BLaER1 treated with 17β-estradiol and CSF1 and Interleukin-3, amounts not matched to agents 10 nM and 100 nM (cell line): ENCODE measurements around the gene ARMC6.

Experiments
- H3K27ac ChIP-seq, 11 experiments: shearing (Covaris generic); formaldehyde crosslinking; 2 replicates each; pipeline ENCODE4 v1.8.1; 2022
- H3K27me3 ChIP-seq, 11 experiments: shearing (Covaris generic); formaldehyde crosslinking; 2 replicates each; pipeline ENCODE4 v1.8.1; 2022
- H3K36me3 ChIP-seq, 11 experiments: shearing (Covaris generic); formaldehyde crosslinking; 2 replicates each; pipeline ENCODE4 v1.8.1; 2022
- H3K4me1 ChIP-seq, 10 experiments: shearing (Covaris generic); formaldehyde crosslinking; 2 replicates each; pipeline ENCODE4 v1.8.1; 2022
- H3K4me2 ChIP-seq, 11 experiments: shearing (Covaris generic); formaldehyde crosslinking; 2 replicates each; pipeline ENCODE4 v1.8.1; 2022
- H3K4me3 ChIP-seq, 10 experiments: shearing (Covaris generic); formaldehyde crosslinking; 2 replicates each; pipeline ENCODE4 v1.8.1; 2022
- H3K9ac ChIP-seq, 11 experiments: shearing (Covaris generic); formaldehyde crosslinking; 2 replicates each; pipeline ENCODE4 v1.8.1; 2022
- H3K9me3 ChIP-seq, 11 experiments: shearing (Covaris generic); formaldehyde crosslinking; replicated peaks in 1 of 11; 2 replicates each; pipeline ENCODE4 v1.8.1; 2022
- H4K20me1 ChIP-seq, 11 experiments: shearing (Covaris generic); formaldehyde crosslinking; 2 replicates each; pipeline ENCODE4 v1.8.1; 2022
- Cebpa-rat ChIP-seq, 11 experiments: shearing (Covaris generic); IDR thresholded peaks; 2 replicates each; pipeline ENCODE4 v1.8.1; 2022

ARMC6 gene

DNA sequence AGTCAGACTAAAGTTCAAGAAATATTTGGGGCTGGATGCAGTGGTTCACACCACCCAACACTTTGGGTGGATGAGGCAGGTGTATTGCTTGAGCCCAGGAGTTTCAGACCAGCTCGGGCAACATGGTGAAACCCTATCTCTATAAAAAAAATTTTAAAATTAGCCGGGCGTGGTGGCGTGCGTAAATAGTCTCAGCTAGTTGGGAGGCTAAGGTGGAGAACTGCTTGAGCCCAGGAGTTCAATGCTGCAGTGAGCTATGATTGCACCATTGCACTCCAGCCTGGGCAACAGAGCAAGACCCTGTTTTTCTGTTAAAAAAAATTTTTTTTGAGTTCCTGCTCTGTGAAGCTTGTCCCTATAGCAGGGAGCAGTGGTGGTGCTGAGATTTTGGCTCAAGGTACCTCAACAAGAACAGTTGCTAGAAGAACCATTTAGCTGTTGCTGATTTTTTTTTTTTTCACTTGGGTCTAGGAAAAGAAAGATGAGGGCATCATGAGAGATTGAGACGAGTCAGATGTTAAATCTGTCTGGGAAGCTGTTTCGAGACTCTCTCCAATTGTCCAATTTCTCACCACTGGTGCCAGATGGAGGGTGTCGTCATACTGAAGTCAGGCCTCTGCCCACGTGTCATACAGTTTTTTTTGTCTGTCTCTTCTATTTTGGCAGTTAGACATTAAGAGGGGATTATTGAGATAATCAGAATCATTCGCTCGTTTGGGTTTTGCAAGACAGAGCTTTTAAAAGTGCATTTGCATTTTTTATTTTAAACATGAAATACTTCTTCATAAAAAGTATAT, 34.1 kb downstream of the ARMC6 start:
- H3K9me3 ChIP-seq: no peaks in the 10 kb centered on the region
- TF ChIP-seq Cebpa-rat (IDR thresholded peaks at IDR 0.05): no peak; a peak in 1 of 22 replicates
- H3K4me1 ChIP-seq: peaks cover 47 to 79% (median 69%) of the 10 kb centered on the region in 10 experiments
- H3K36me3 ChIP-seq: peaks cover 0 to 18% (median 6%) of the 10 kb centered on the region in 11 experiments; a peak in 9 of 22 replicates
- H3K27ac ChIP-seq: peak overlapping the region in 8 of 11 experiments; percentile 37 to 73 (median 56); a peak in 16 of 22 replicates
- H3K4me3 ChIP-seq: no peak overlapping the region
- H3K4me2 ChIP-seq: peak overlapping the region; percentile 51 to 99 (median 77)
- no peaks in the 10 kb centered on the region for H3K27me3 ChIP-seq
- peaks cover 0 to 6% (median 0%) of the 10 kb centered on the region in 11 experiments; a peak in 4 of 22 replicates for H4K20me1 ChIP-seq
- peak overlapping the region in 4 of 11 experiments; percentile 1 to 82 (median 50); a peak in 4 of 22 replicates for H3K9ac ChIP-seq

DNA sequence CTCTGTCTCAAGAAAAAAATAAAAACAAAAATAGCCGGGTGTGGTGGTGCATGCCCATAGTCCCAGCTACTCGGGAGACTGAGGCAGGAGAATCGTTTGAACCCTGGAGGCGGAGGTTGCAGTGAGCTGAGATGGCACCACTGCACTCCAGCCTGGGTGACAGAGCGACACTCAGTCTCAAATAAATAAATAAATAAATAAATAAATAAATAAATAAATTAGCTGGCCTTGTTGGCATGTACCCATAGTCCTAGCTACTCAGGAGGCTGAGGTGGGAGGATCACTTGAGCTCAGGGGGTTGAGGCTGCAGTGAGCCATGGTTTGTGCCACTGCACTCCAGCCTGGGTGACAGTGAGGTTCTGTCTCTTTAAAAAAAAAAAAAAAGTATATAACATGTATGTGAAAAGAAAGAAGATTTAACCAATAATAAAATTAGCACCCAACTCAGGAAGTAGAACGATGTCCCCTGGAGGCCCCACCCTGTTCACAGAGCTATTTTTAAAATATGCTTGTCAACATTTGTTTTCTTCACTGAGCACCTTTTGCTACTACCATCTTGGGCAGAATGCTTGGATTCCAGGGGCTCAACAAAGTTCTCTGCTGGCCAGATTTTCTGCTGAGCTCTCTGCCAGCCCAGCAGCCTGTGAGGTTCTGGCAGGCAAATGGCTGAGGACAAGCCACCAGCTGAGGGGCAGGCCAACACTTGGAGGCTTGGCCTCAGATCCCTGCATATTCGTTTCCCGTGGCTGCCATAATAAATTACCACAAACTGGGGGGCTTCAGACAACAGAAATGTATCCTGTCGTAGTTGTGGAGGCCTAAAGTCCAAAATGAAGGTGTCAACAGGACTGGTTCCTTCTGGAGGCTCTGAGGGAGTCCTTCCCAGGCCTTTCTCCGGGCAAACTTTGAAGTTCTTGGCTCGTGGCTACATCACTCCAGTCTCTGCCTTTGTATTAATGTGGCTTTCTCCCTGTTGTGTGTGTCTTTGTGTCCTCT, 35.6 kb downstream of the ARMC6 start:
- Histone ChIP-seq H3K27me3 (no peaks in the 10 kb centered on the region), H3K9ac (peak overlapping the region in 10 of 11 experiments; percentile 3 to 63 (median 44); a peak in 13 of 22 replicates), H3K36me3 (peaks cover 0 to 29% (median 8%) of the 10 kb centered on the region in 11 experiments; a peak in 9 of 22 replicates), H3K9me3 (no peaks in the 10 kb centered on the region), H4K20me1 (no peaks in the 10 kb centered on the region), H3K4me1 (peaks cover 41 to 80% (median 67%) of the 10 kb centered on the region in 10 experiments), H3K4me2 (peak overlapping the region; percentile 51 to 99 (median 77)), H3K27ac (peak overlapping the region in 9 of 11 experiments; percentile 37 to 73 (median 57); a peak in 19 of 22 replicates), H3K4me3 (peak overlapping the region in 1 of 10 experiments; percentile 21; a peak in 1 of 20 replicates)
- no peak for TF ChIP-seq Cebpa-rat (IDR thresholded peaks at IDR 0.05)

DNA sequence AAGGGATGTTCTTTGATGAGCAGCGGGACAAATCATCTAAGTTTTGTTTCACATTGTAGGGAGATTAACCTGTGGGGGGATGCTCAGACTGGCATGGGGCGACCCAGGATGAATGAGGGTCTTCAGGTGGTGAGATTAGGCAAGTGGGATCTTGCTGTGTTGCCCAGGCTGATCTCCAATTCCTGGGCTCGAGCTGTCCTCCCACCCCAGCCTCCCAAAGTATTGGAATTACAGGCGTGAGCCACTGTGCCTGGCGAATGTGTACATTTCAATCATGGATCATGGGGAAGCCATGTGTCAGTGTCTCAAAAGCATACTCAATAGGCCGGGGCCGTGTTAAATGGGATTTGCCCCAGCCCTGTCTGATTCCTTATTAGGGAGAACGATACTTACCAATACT, 38.5 kb downstream of the ARMC6 start:
- H3K36me3 ChIP-seq: peaks cover 0 to 48% (median 21%) of the 10 kb centered on the region in 11 experiments; a peak in 12 of 22 replicates

DNA sequence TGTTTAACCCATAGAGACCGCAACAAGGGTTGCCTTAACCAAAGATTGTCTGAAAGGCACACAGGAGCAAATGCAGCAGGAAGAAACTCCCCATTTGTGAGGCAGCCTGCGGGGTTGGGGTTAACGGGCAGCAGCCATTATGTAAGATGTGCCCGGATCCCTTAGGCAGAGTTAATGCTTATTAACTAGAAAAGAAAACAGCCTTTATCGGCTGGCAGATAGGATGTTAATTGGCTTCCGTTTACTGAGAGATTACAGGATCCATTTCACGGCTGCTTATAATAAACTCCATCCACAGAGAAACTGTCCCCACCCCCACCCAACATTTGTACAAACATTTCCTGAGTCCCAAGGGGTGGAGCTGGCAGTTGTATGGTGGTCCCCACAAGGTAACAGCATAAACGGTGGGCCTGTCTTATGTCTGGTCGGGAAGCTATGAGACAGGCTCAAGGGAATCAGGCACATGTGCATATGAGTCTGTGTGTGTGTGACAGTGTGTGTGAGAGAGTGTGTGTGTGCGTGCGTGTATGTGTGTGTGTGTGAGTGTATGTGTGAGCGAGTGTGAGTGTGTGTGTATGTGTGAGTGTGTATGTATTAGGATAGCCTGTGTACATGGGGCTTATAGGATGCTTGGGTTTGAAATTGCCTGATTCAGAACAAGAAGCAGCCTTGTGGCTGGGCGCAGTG, 40.9 kb downstream of the ARMC6 start:
- peak overlapping the region in 3 of 11 experiments; percentile 1 to 18 (median 11); a peak in 3 of 22 replicates for H3K4me2 ChIP-seq

More for the DNA sequence above, 38.5 kb downstream of the ARMC6 start:
- Histone ChIP-seq H3K27ac (peak overlapping the region in 2 of 11 experiments; percentile 11 to 24; a peak in 2 of 22 replicates), H4K20me1 (no peaks in the 10 kb centered on the region), H3K4me2 (peak overlapping the region in 7 of 11 experiments; percentile 16 to 54 (median 26); a peak in 7 of 22 replicates), H3K4me1 (peaks cover 32 to 68% (median 55%) of the 10 kb centered on the region in 10 experiments), H3K9ac (peak overlapping the region in 2 of 11 experiments; percentile 6 to 32; a peak in 2 of 22 replicates), H3K27me3 (no peaks in the 10 kb centered on the region), H3K4me3 (no peak overlapping the region), H3K9me3 (no peaks in the 10 kb centered on the region)
- TF ChIP-seq Cebpa-rat (IDR thresholded peaks at IDR 0.05): no peak

DNA sequence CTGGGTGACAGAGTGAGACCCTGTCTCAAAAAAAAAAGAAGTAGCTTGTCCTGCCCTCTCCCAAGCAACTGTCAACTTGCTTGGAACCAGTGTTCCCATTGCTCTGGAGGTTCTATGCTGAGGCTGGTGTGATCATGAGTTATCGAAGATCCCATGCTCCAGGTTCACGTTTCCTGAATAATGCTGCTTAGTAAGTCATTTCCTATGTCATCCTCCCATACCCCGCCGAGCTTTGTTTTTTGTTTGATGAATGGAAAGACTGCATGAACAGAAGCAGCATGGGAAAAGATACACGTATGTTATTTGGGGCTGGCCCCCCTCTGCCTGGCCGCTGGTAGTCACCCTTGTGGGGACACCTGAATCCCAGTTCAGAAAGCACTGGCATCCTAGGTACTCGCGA, 41.7 kb downstream of the ARMC6 start:
- Histone ChIP-seq H3K9me3 (no peaks in the 10 kb centered on the region), H3K4me2 (no peak overlapping the region), H3K36me3 (peaks cover 0 to 52% (median 24%) of the 10 kb centered on the region in 11 experiments; a peak in 12 of 22 replicates), H3K4me1 (peaks cover 9 to 59% (median 42%) of the 10 kb centered on the region in 10 experiments), H4K20me1 (peaks cover 0 to 4% (median 0%) of the 10 kb centered on the region in 11 experiments; a peak in 1 of 22 replicates), H3K27me3 (no peaks in the 10 kb centered on the region), H3K4me3 (no peak overlapping the region), H3K27ac (peak overlapping the region in 5 of 11 experiments; percentile 30 to 73 (median 67); a peak in 3 of 22 replicates), H3K9ac (0 out of 22 replicates have a peak overlapping the region, but pooled peaks of 1 of the 11 experiments have one; percentile 13)
- no peak for TF ChIP-seq Cebpa-rat (IDR thresholded peaks at IDR 0.05)

More for the DNA sequence above, 40.9 kb downstream of the ARMC6 start:
- Histone ChIP-seq H4K20me1 (peaks cover 0 to 4% (median 0%) of the 10 kb centered on the region in 11 experiments; a peak in 1 of 22 replicates), H3K27ac (no peak overlapping the region; a peak in 1 of 22 replicates), H3K36me3 (peaks cover 0 to 52% (median 24%) of the 10 kb centered on the region in 11 experiments; a peak in 12 of 22 replicates), H3K4me1 (peaks cover 11 to 62% (median 45%) of the 10 kb centered on the region in 10 experiments), H3K9ac (peak overlapping the region in 2 of 11 experiments; percentile 7 to 28; a peak in 2 of 22 replicates), H3K27me3 (no peaks in the 10 kb centered on the region), H3K9me3 (no peaks in the 10 kb centered on the region), H3K4me3 (no peak overlapping the region)
- TF ChIP-seq Cebpa-rat (IDR thresholded peaks at IDR 0.05): no peak

- Histone ChIP-seq H4K20me1 (peaks cover 0 to 4% (median 0%) of the 10 kb centered on the region in 11 experiments; a peak in 1 of 22 replicates), H3K27ac (peak overlapping the region in 8 of 11 experiments; percentile 62 to 78 (median 70); a peak in 16 of 22 replicates), H3K36me3 (peaks cover 0 to 39% (median 12%) of the 10 kb centered on the region in 11 experiments; a peak in 9 of 22 replicates), H3K4me2 (peak overlapping the region; percentile 21 to 76 (median 54); a peak in 21 of 22 replicates), H3K4me3 (no peak overlapping the region), H3K4me1 (peaks cover 9 to 59% (median 43%) of the 10 kb centered on the region in 10 experiments), H3K9ac (peak overlapping the region in 8 of 11 experiments; percentile 2 to 62 (median 46); a peak in 11 of 22 replicates), H3K9me3 (no peaks in the 10 kb centered on the region), H3K27me3 (no peaks in the 10 kb centered on the region)
- no peak for TF ChIP-seq Cebpa-rat (IDR thresholded peaks at IDR 0.05)
Measured at GRCh38 chr19:19076476-19076875, 43.1 kb downstream of the ARMC6 start.

DNA sequence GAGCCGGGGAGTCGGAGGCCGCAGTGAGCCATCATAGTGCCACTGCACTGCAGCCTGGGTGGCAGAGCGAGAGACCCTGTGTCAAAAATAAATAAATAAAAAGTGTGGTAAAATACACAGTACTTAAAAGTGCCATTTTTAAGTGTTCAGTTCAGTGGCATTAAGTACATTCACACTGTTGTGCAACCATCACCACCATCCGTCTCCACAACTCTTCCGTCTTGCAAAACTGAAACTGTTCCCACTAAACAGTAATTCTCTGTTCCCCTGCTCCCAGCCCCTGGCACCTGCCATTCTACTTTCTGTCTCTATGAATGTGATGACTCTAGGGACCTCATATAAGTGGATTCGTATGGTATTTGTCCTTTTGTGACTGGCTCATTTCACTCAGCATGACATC, 43.7 kb downstream of the ARMC6 start:
- peak in 8 of 11 experiments; percentile 36 to 79 (median 58); a peak in 8 of 22 replicates for TF ChIP-seq Cebpa-rat (IDR thresholded peaks at IDR 0.05)

More for the DNA sequence above, 43.7 kb downstream of the ARMC6 start:
- Histone ChIP-seq H3K36me3 (peaks cover 0 to 35% (median 12%) of the 10 kb centered on the region in 11 experiments; a peak in 9 of 22 replicates), H3K4me1 (peaks cover 9 to 56% (median 39%) of the 10 kb centered on the region in 10 experiments), H3K4me3 (0 out of 20 replicates have a peak overlapping the region, but pooled peaks of 1 of the 10 experiments have one; percentile 23), H4K20me1 (peaks cover 0 to 5% (median 0%) of the 10 kb centered on the region in 11 experiments; a peak in 1 of 22 replicates), H3K4me2 (peak overlapping the region; percentile 21 to 76 (median 54)), H3K9me3 (no peaks in the 10 kb centered on the region), H3K9ac (peak overlapping the region in 9 of 11 experiments; percentile 2 to 62 (median 44); a peak in 12 of 22 replicates), H3K27me3 (no peaks in the 10 kb centered on the region), H3K27ac (peak overlapping the region in 8 of 11 experiments; percentile 62 to 78 (median 70); a peak in 16 of 22 replicates)
